GM18498 (cell line): ENCODE data around the gene CD274.
"Not testable (repeated sequence)": the region's sequence is repeated elsewhere in the genome, so short reads cannot be mapped to it uniquely, and the experiment has no call there.

Experiments
- ATAC-seq: cut with Tn5 transposase; IDR thresholded peaks from one replicate; pipeline ENCODE4 v1.9.1; 2021; ENCODE audit warnings: mild to moderate bottlenecking, moderate library complexity; ENCODE audit not compliant: unreplicated experiment

CD274 gene

GRCh38 chr9:5450359-5451091 is at the start of gene CD274:
TSS of gene CD274 (plus strand) at chr9:5450542. CDS start at chr9:5456114, 5,572 bp downstream.
- ATAC-seq = peak; percentile 74

GRCh38 chr9:5402217-5402616 is 48.1 kb upstream of the CD274 start:
- no peak for ATAC-seq

- ATAC-seq = no peak
Observed at GRCh38 chr9:5408596-5408995, 41.7 kb upstream of the CD274 start.

GRCh38 chr9:5416953-5417352 is 33.4 kb upstream of the CD274 start:
- ATAC-seq = no peak

GRCh38 chr9:5418481-5418880 is 31.9 kb upstream of the CD274 start:
- ATAC-seq = no peak

GRCh38 chr9:5419987-5420386 is 30.4 kb upstream of the CD274 start:
- ATAC-seq = no peak

- no peak for ATAC-seq
Observed at GRCh38 chr9:5421163-5421562, 29.2 kb upstream of the CD274 start.

GRCh38 chr9:5422276-5422675 is 28.1 kb upstream of the CD274 start:
- ATAC-seq = no peak

GRCh38 chr9:5425006-5425628 is 25.2 kb upstream of the CD274 start:
- ATAC-seq = no peak

GRCh38 chr9:5427005-5427404 is 23.3 kb upstream of the CD274 start:
- ATAC-seq = no peak

- ATAC-seq = no peak
Observed at GRCh38 chr9:5428172-5428571, 22.2 kb upstream of the CD274 start.

- no peak for ATAC-seq
Observed at GRCh38 chr9:5428794-5429528, 21.4 kb upstream of the CD274 start.

- no peak for ATAC-seq
Observed at GRCh38 chr9:5429873-5430564, 20.3 kb upstream of the CD274 start.

GRCh38 chr9:5430912-5431311 is 19.4 kb upstream of the CD274 start:
- ATAC-seq = no peak

GRCh38 chr9:5432890-5433289 is 17.5 kb upstream of the CD274 start:
- not testable (repeated sequence) for ATAC-seq

- ATAC-seq = not testable (repeated sequence)
Observed at GRCh38 chr9:5433328-5433727, 17.0 kb upstream of the CD274 start.

- ATAC-seq = not testable (repeated sequence)
Observed at GRCh38 chr9:5433841-5434810, 16.2 kb upstream of the CD274 start.

- ATAC-seq = no peak
Observed at GRCh38 chr9:5435912-5436311, 14.4 kb upstream of the CD274 start.

GRCh38 chr9:5436441-5436840 is 13.9 kb upstream of the CD274 start:
- ATAC-seq = no peak
